SK-N-SH treated with all-trans-retinoic acid at 6 μM for 48 hours (cell line): ENCODE data around the gene SMDT1.

Experiments
- ATAC-seq: fragments of 200-7000 bp; cut with Tn5 transposase; 3 replicates; pipeline ENCODE4 v1.9.1; 2020; ENCODE audit warnings: mild to moderate bottlenecking, moderate library complexity
- ARNTL ChIP-seq: fragments of 450-650 bp; formaldehyde crosslinking; IDR thresholded peaks from 2 replicates; pipeline ENCODE4 v1.5.0; 2020; ENCODE audit warnings: low read depth, mild to moderate bottlenecking, moderate library complexity, borderline replicate concordance
- CSDC2 ChIP-seq: fragments of 250-450 bp; sonication (Bioruptor Pico); IDR thresholded peaks from 2 replicates; pipeline ENCODE4 v1.5.0; 2020; ENCODE audit warnings: mild to moderate bottlenecking, moderate library complexity
- ESRRG ChIP-seq: fragments of 250-450 bp; sonication (Bioruptor Pico); IDR thresholded peaks from 2 replicates; pipeline ENCODE4 v1.6.1; 2021; ENCODE audit warnings: mild to moderate bottlenecking
- GLIS3 ChIP-seq: fragments of 250-450 bp; sonication (Bioruptor Pico); IDR thresholded peaks from 2 replicates; pipeline ENCODE4 v1.5.0; 2020; ENCODE audit warnings: mild to moderate bottlenecking, moderate library complexity
- ISL1 ChIP-seq: fragments of 250-450 bp; sonication (Bioruptor Pico); IDR thresholded peaks from 2 replicates; pipeline ENCODE4 v2.1.2; 2022; ENCODE audit warnings: mild to moderate bottlenecking, moderate library complexity
- POU6F1 ChIP-seq: fragments of 250-450 bp; sonication (Bioruptor Pico); IDR thresholded peaks from 2 replicates; pipeline ENCODE4 v1.8.0; 2021; ENCODE audit warnings: low read depth, mild to moderate bottlenecking, moderate library complexity, borderline replicate concordance
- PPARA ChIP-seq: fragments of 250-450 bp; sonication (Bioruptor Pico); IDR thresholded peaks from 2 replicates; pipeline ENCODE4 v1.5.0; 2020; ENCODE audit warnings: mild to moderate bottlenecking, borderline replicate concordance
- RARB ChIP-seq: fragments of 250-450 bp; sonication (Bioruptor Pico); IDR thresholded peaks from 2 replicates; pipeline ENCODE4 v1.8.0; 2021; ENCODE audit warnings: mild to moderate bottlenecking, moderate library complexity
- SNAI2 ChIP-seq: fragments of 250-450 bp; sonication (Bioruptor Pico); IDR thresholded peaks from 2 replicates; pipeline ENCODE4 v1.5.0; 2020; ENCODE audit warnings: mild to moderate bottlenecking, moderate library complexity
- TCF4 ChIP-seq: fragments of 250-450 bp; sonication (Bioruptor Pico); IDR thresholded peaks from 2 replicates; pipeline ENCODE4 v1.8.0; 2021; ENCODE audit warnings: mild to moderate bottlenecking, moderate library complexity, borderline replicate concordance
- TOX ChIP-seq: fragments of 250-450 bp; sonication (Bioruptor Pico); IDR thresholded peaks from 2 replicates; pipeline ENCODE4 v1.8.0; 2021; ENCODE audit warnings: mild to moderate bottlenecking, moderate library complexity, borderline replicate concordance
- ZC3H10 ChIP-seq: fragments of 250-450 bp; sonication (Bioruptor Pico); IDR thresholded peaks from 2 replicates; pipeline ENCODE4 v1.5.1; 2021; ENCODE audit warnings: mild to moderate bottlenecking, moderate library complexity
- ZFP3 ChIP-seq: fragments of 250-450 bp; sonication (Bioruptor Pico); IDR thresholded peaks from 2 replicates; pipeline ENCODE4 v1.5.0; 2020; ENCODE audit warnings: mild to moderate bottlenecking, moderate library complexity
- ZFP30 ChIP-seq: fragments of 450-650 bp; formaldehyde crosslinking; IDR thresholded peaks from 2 replicates; pipeline ENCODE4 v1.5.0; 2022; ENCODE audit warnings: mild to moderate bottlenecking, moderate library complexity
- ZNF565 ChIP-seq: fragments of 450-650 bp; formaldehyde crosslinking; conservative IDR thresholded peaks from 2 replicates; pipeline ENCODE4 v1.5.0; 2020; ENCODE audit warnings: low read depth, mild to moderate bottlenecking, moderate library complexity
- ZNF70 ChIP-seq: fragments of 450-650 bp; formaldehyde crosslinking; IDR thresholded peaks from 2 replicates; pipeline ENCODE4 v1.5.0; 2020; ENCODE audit warnings: mild to moderate bottlenecking, moderate library complexity
- TF ChIP-seq, protein P1 (sequence below): fragments of 250-450 bp; sonication (Bioruptor Pico); IDR thresholded peaks from 2 replicates; pipeline ENCODE4 v1.5.1; 2021; ENCODE audit warnings: mild to moderate bottlenecking, moderate library complexity
- TF ChIP-seq, protein P2 (sequence below): fragments of 250-450 bp; sonication (Bioruptor Pico); IDR thresholded peaks from 2 replicates; pipeline ENCODE4 v1.8.0; 2020; ENCODE audit warnings: mild to moderate bottlenecking, moderate library complexity, borderline replicate concordance
- TF ChIP-seq, protein P3 (sequence below): fragments of 250-450 bp; sonication (Bioruptor Pico); IDR thresholded peaks from 2 replicates; pipeline ENCODE4 v1.5.1; 2020; ENCODE audit warnings: low read depth, mild to moderate bottlenecking, moderate library complexity

The SMDT1 gene

DNA sequence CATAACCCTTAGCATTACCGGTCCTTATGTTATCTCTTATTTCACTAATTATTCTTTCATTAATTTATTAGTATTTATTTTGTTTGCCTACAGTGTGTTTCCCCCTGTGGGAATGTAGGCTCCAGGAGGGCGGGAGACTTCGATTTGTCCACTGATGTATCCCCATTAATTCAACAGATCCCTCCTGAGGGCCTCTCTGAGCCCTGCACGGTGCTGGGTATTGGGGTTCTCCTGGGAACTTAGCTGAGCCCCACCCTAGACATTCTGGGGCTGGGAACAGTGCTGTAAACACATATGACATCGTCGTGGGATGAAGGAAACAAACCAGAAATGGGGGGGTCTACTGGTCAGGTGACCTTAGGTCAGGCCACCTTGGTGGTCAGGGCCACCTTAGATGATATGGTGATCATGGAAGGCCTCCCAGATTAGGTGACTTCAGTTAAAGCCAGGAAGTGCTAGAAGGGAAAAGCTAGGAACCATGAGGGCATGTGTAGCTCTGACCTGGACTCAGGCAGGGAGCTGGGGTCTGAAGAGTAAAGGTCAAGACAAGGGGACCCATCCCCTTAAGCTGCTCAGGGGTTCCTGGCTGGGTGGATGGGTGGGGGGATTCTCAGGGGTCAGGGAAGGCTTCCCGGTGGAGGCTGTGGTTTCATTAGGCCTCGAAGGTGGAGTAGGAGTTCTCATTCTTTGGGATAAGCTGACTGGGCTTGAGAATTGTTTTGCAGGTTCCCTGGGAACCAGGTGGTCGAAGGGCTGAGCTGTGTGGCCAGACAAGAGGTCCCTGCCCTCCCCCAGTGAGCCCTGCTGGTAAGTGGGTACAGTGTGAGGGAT, 4.4 kb upstream of the SMDT1 start:
- ATAC-seq, result no peak
- no peak for TF ChIP-seq ZC3H10

GRCh38 chr22:42076764-42077485, 2.6 kb upstream of the SMDT1 start:
- no peak for ATAC-seq
- TF ChIP-seq, protein P1, sequence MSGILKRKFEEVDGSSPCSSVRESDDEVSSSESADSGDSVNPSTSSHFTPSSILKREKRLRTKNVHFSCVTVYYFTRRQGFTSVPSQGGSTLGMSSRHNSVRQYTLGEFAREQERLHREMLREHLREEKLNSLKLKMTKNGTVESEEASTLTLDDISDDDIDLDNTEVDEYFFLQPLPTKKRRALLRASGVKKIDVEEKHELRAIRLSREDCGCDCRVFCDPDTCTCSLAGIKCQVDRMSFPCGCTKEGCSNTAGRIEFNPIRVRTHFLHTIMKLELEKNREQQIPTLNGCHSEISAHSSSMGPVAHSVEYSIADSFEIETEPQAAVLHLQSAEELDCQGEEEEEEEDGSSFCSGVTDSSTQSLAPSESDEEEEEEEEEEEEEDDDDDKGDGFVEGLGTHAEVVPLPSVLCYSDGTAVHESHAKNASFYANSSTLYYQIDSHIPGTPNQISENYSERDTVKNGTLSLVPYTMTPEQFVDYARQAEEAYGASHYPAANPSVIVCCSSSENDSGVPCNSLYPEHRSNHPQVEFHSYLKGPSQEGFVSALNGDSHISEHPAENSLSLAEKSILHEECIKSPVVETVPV (CRISPR knock-in tag), result no peak
- TF ChIP-seq PPARA (CRISPR knock-in tag), result no peak
- TF ChIP-seq CSDC2, result no peak
- no peak for TF ChIP-seq TCF4
- TF ChIP-seq, protein P2, sequence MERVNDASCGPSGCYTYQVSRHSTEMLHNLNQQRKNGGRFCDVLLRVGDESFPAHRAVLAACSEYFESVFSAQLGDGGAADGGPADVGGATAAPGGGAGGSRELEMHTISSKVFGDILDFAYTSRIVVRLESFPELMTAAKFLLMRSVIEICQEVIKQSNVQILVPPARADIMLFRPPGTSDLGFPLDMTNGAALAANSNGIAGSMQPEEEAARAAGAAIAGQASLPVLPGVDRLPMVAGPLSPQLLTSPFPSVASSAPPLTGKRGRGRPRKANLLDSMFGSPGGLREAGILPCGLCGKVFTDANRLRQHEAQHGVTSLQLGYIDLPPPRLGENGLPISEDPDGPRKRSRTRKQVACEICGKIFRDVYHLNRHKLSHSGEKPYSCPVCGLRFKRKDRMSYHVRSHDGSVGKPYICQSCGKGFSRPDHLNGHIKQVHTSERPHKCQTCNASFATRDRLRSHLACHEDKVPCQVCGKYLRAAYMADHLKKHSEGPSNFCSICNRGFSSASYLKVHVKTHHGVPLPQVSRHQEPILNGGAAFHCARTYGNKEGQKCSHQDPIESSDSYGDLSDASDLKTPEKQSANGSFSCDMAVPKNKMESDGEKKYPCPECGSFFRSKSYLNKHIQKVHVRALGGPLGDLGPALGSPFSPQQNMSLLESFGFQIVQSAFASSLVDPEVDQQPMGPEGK, result no peak
- TF ChIP-seq POU6F1 (CRISPR knock-in tag), result no peak
- no peak for TF ChIP-seq RARB
- no peak for TF ChIP-seq ARNTL
- no peak for TF ChIP-seq ZNF565
- TF ChIP-seq ISL1 (CRISPR knock-in tag), result no peak
- TF ChIP-seq GLIS3, result no peak
- no peak for TF ChIP-seq SNAI2 (CRISPR knock-in tag)

- TF ChIP-seq ZNF70 (no peak), ZFP30 (CRISPR knock-in tag) (no peak), ZC3H10 (no peak), PPARA (CRISPR knock-in tag) (no peak), TOX (CRISPR knock-in tag) (no peak), SNAI2 (CRISPR knock-in tag) (no peak), ZNF565 (no peak), ESRRG (CRISPR knock-in tag) (no peak), GLIS3 (no peak), ZFP3 (no peak), POU6F1 (CRISPR knock-in tag) (no peak), ISL1 (CRISPR knock-in tag) (no peak)
- TF ChIP-seq, protein P3, sequence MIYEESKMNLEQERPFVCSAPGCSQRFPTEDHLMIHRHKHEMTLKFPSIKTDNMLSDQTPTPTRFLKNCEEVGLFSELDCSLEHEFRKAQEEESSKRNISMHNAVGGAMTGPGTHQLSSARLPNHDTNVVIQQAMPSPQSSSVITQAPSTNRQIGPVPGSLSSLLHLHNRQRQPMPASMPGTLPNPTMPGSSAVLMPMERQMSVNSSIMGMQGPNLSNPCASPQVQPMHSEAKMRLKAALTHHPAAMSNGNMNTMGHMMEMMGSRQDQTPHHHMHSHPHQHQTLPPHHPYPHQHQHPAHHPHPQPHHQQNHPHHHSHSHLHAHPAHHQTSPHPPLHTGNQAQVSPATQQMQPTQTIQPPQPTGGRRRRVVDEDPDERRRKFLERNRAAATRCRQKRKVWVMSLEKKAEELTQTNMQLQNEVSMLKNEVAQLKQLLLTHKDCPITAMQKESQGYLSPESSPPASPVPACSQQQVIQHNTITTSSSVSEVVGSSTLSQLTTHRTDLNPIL (CRISPR knock-in tag), result no peak
- TF ChIP-seq, all 23 proteins: peak for 0
- no peak for ATAC-seq
Measured at GRCh38 chr22:42077486-42078125, 1.9 kb upstream of the SMDT1 start.
